ENCODE results near the gene SLC16A11. TPM values are rescaled to one million over a fixed set of nuclear protein-coding genes. Genes with fewer than 3 reads are reported as not detected.

SLC16A11 gene
- total and polyA plus RNA-seq, 2 donors (not counting 1 experiment from before 2014, with no cell fraction given): 0.17 TPM; not detected in 1

DNA sequence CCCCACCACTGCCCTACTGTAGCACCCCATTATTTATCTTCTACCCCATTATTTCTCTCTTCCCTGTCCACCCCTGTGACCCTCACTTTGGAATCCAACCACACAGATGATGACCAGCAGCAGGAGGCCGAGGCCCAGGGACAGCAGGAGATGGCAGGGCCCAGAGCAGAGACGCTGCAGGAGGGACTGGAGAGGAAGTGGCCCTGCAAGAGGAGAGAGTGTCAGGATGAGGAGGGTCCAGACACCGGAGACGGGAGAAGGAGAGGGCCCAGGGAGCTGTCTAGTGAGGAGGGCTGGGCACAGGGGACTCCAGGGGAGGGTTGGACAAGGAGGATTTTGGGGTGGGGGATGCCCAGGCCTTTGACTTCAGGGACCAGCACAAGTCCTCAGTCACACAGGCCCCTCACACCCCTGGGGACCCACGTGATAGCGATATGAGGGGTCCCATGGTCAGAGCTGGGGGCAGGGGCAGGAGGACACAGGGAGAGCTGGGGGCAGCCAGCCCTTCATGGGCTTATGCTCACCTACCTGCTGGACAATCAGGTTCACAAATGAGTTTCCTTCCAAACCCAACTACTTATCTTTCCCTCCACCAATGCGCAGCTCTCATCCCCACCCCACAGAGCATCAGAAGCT, 34.1 kb upstream of the SLC16A11 start:
- H3K9me3 ChIP-seq (ENCODE audit: control insufficient read depth, insufficient read depth, low read depth, low read length): no peaks in the 10 kb centered on the region
- no peaks in the 10 kb centered on the region for H3K36me3 ChIP-seq (ENCODE audit: control insufficient read depth, insufficient read depth, low read length)
- no peak overlapping the region for H3K9ac ChIP-seq (ENCODE audit: insufficient read depth, low read length)
- H3K27ac ChIP-seq (ENCODE audit: insufficient read depth, low read length): no peak overlapping the region
- no peak overlapping the region for H3K4me2 ChIP-seq (ENCODE audit: extremely low read depth, insufficient read depth, low read length)
- TF ChIP-seq, protein P1, sequence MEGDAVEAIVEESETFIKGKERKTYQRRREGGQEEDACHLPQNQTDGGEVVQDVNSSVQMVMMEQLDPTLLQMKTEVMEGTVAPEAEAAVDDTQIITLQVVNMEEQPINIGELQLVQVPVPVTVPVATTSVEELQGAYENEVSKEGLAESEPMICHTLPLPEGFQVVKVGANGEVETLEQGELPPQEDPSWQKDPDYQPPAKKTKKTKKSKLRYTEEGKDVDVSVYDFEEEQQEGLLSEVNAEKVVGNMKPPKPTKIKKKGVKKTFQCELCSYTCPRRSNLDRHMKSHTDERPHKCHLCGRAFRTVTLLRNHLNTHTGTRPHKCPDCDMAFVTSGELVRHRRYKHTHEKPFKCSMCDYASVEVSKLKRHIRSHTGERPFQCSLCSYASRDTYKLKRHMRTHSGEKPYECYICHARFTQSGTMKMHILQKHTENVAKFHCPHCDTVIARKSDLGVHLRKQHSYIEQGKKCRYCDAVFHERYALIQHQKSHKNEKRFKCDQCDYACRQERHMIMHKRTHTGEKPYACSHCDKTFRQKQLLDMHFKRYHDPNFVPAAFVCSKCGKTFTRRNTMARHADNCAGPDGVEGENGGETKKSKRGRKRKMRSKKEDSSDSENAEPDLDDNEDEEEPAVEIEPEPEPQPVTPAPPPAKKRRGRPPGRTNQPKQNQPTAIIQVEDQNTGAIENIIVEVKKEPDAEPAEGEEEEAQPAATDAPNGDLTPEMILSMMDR (conservative IDR thresholded peaks at IDR 0.05 in 1 of 2, IDR thresholded peaks at IDR 0.05 in 1 of 2; ENCODE audit: low read depth in 1 of 2, low read length in 2 of 2): no peak
- no peak for DNase-seq (ENCODE audit: low read depth in 2 of 2)
- no peak overlapping the region for H3K4me3 ChIP-seq (replicated peaks in 1 of 4; ENCODE audit: control extremely low read depth in 1 of 4, insufficient read depth in 1 of 4, low read depth in 3 of 4, low read length in 4 of 4)
- H2AFZ ChIP-seq (ENCODE audit: low read length): no peak overlapping the region
- no peaks in the 10 kb centered on the region for H4K20me1 ChIP-seq (ENCODE audit: control insufficient read depth, extremely low read depth, insufficient read depth, low read length)
- no peaks in the 10 kb centered on the region for H3K79me2 ChIP-seq (ENCODE audit: control insufficient read depth, insufficient read depth, low read length)
- no peaks in the 10 kb centered on the region for H3K27me3 ChIP-seq (ENCODE audit: control insufficient read depth, insufficient read depth, low read length)
- H3K4me1 ChIP-seq (ENCODE audit: control insufficient read depth, extremely low read depth, insufficient read depth, low read length): no peaks in the 10 kb centered on the region

DNA sequence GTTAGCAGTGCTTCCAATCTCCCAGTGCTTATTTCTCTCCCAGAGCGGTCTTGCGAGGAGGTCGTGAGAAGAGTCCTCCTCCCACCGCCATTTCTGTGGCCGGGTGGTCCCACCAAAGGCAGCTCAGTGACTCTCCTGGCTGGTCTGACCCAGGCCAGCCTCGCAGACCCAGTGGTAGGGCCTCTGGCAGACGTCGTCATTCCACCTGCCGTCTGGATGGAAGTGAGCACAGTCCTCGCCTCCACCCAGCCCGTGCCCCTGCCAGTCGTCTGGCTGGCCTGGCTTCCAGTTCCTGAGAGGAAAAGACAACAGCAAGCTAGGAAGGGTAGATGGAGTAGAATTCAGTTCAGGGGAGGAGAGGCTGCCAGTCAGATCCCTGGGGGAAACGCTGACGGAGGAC, 31.0 kb upstream of the SLC16A11 start:
- Histone ChIP-seq H3K4me2 (ENCODE audit: extremely low read depth, insufficient read depth, low read length) (no peak overlapping the region), H3K4me3 (replicated peaks in 1 of 4; ENCODE audit: control extremely low read depth in 1 of 4, insufficient read depth in 1 of 4, low read depth in 3 of 4, low read length in 4 of 4) (no peak overlapping the region), H3K36me3 (ENCODE audit: control insufficient read depth, insufficient read depth, low read length) (no peaks in the 10 kb centered on the region), H3K27ac (ENCODE audit: insufficient read depth, low read length) (no peak overlapping the region), H4K20me1 (ENCODE audit: control insufficient read depth, extremely low read depth, insufficient read depth, low read length) (no peaks in the 10 kb centered on the region), H3K79me2 (ENCODE audit: control insufficient read depth, insufficient read depth, low read length) (no peaks in the 10 kb centered on the region), H3K9ac (ENCODE audit: insufficient read depth, low read length) (no peak overlapping the region), H3K9me3 (ENCODE audit: control insufficient read depth, insufficient read depth, low read depth, low read length) (no peaks in the 10 kb centered on the region), H3K4me1 (ENCODE audit: control insufficient read depth, extremely low read depth, insufficient read depth, low read length) (no peaks in the 10 kb centered on the region), H3K27me3 (ENCODE audit: control insufficient read depth, insufficient read depth, low read length) (peaks cover 3% of the 10 kb centered on the region), H2AFZ (ENCODE audit: low read length) (no peak overlapping the region)
- DNase-seq (ENCODE audit: low read depth in 2 of 2): no peak
- TF ChIP-seq EZH2 (IDR thresholded peaks at IDR 0.05; ENCODE audit: low read length, missing control alignments): no peak
- TF ChIP-seq, protein P1 (conservative IDR thresholded peaks at IDR 0.05 in 1 of 2, IDR thresholded peaks at IDR 0.05 in 1 of 2; ENCODE audit: low read depth in 1 of 2, low read length in 2 of 2): no peak

DNA sequence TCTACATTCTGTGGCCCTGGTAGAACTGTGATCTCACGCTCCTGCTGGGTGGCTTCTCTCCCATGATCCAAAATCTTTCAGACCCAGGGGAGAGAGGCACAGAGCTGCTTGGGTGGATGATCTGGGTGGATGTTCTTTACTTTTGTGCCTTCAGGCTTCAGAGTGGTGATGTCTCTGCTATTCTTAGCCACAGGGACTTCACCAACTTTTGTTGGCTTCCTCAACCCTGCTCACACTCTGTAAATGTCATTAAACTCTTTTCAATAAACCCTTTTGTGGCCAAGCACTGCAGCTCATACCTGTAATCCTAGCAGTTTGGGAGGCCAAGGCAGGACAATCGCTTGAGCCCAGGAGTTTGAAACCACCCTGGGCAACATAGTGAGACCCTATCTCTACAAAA, 28.5 kb upstream of the SLC16A11 start:
- Histone ChIP-seq H2AFZ (ENCODE audit: low read length) (no peak overlapping the region), H3K27me3 (ENCODE audit: control insufficient read depth, insufficient read depth, low read length) (peaks cover 3% of the 10 kb centered on the region), H3K9ac (ENCODE audit: insufficient read depth, low read length) (no peak overlapping the region), H4K20me1 (ENCODE audit: control insufficient read depth, extremely low read depth, insufficient read depth, low read length) (no peaks in the 10 kb centered on the region), H3K4me2 (ENCODE audit: extremely low read depth, insufficient read depth, low read length) (no peak overlapping the region), H3K27ac (ENCODE audit: insufficient read depth, low read length) (no peak overlapping the region), H3K4me3 (replicated peaks in 1 of 4; ENCODE audit: control extremely low read depth in 1 of 4, insufficient read depth in 1 of 4, low read depth in 3 of 4, low read length in 4 of 4) (no peak overlapping the region), H3K4me1 (ENCODE audit: control insufficient read depth, extremely low read depth, insufficient read depth, low read length) (no peaks in the 10 kb centered on the region), H3K9me3 (ENCODE audit: control insufficient read depth, insufficient read depth, low read depth, low read length) (no peaks in the 10 kb centered on the region), H3K79me2 (ENCODE audit: control insufficient read depth, insufficient read depth, low read length) (no peaks in the 10 kb centered on the region), H3K36me3 (ENCODE audit: control insufficient read depth, insufficient read depth, low read length) (no peaks in the 10 kb centered on the region)
- TF ChIP-seq, protein P1 (conservative IDR thresholded peaks at IDR 0.05 in 1 of 2, IDR thresholded peaks at IDR 0.05 in 1 of 2; ENCODE audit: low read depth in 1 of 2, low read length in 2 of 2): no peak
- no peak for TF ChIP-seq EZH2 (IDR thresholded peaks at IDR 0.05; ENCODE audit: low read length, missing control alignments)
- DNase-seq (ENCODE audit: low read depth in 2 of 2): no peak

Data from fibroblast of lung (primary cell).